HG02623 (cell line): ENCODE measurements around the gene ULK2.
"Not testable (repeated sequence)": the region's sequence is repeated elsewhere in the genome, so short reads cannot be mapped to it uniquely, and the experiment has no call there.

Experiments
- ATAC-seq: cut with Tn5 transposase; IDR thresholded peaks from one replicate; pipeline ENCODE4 v1.9.1; 2021; ENCODE audit warnings: moderate library complexity; ENCODE audit not compliant: unreplicated experiment

ULK2 gene

GRCh38 chr17:19868079-19868395 lies 301 bp upstream of the ULK2 start:
- no peak for ATAC-seq

- peak; percentile 50 for ATAC-seq
These were observed 732 bp downstream of the ULK2 start for GRCh38 chr17:19867079-19867328.

GRCh38 chr17:19865021-19865420 lies 2.7 kb downstream of the ULK2 start:
- ATAC-seq: no peak

GRCh38 chr17:19860647-19861177 lies 7.0 kb downstream of the ULK2 start:
- ATAC-seq: not testable (repeated sequence)

- ATAC-seq: no peak
These were observed 10.1 kb downstream of the ULK2 start for GRCh38 chr17:19857640-19858039.

GRCh38 chr17:19833914-19834313 lies 33.8 kb downstream of the ULK2 start:
- no peak for ATAC-seq

- ATAC-seq: no peak
These were observed 37.7 kb downstream of the ULK2 start for GRCh38 chr17:19830061-19830460.

GRCh38 chr17:19812407-19812806 lies 55.3 kb downstream of the ULK2 start:
- no peak for ATAC-seq

GRCh38 chr17:19805006-19805405 lies 62.7 kb downstream of the ULK2 start:
- no peak for ATAC-seq

- no peak for ATAC-seq
These were observed 67.2 kb downstream of the ULK2 start for GRCh38 chr17:19800571-19800970.

- ATAC-seq: no peak
These were observed 67.9 kb downstream of the ULK2 start for GRCh38 chr17:19799796-19800195.

- no peak for ATAC-seq
These were observed 71.3 kb downstream of the ULK2 start for GRCh38 chr17:19796457-19796856.

GRCh38 chr17:19791918-19792550 lies 75.7 kb downstream of the ULK2 start:
- ATAC-seq: no peak

- ATAC-seq: no peak
These were observed 79.9 kb downstream of the ULK2 start for GRCh38 chr17:19787733-19788357.

- no peak for ATAC-seq
These were observed 81.9 kb downstream of the ULK2 start for GRCh38 chr17:19785854-19786253.

- no peak for ATAC-seq
These were observed 86.0 kb downstream of the ULK2 start for GRCh38 chr17:19781488-19782458.

GRCh38 chr17:19780846-19781245 lies 86.9 kb downstream of the ULK2 start:
- no peak for ATAC-seq

- no peak for ATAC-seq
These were observed 94.2 kb downstream of the ULK2 start for GRCh38 chr17:19773534-19773933.

- ATAC-seq: no peak
These were observed 95.6 kb downstream of the ULK2 start for GRCh38 chr17:19771971-19772630.

GRCh38 chr17:19770985-19771735 lies 96.6 kb downstream of the ULK2 start:
- no peak for ATAC-seq
